ENCODE results near the gene CHAF1A.

DNA sequence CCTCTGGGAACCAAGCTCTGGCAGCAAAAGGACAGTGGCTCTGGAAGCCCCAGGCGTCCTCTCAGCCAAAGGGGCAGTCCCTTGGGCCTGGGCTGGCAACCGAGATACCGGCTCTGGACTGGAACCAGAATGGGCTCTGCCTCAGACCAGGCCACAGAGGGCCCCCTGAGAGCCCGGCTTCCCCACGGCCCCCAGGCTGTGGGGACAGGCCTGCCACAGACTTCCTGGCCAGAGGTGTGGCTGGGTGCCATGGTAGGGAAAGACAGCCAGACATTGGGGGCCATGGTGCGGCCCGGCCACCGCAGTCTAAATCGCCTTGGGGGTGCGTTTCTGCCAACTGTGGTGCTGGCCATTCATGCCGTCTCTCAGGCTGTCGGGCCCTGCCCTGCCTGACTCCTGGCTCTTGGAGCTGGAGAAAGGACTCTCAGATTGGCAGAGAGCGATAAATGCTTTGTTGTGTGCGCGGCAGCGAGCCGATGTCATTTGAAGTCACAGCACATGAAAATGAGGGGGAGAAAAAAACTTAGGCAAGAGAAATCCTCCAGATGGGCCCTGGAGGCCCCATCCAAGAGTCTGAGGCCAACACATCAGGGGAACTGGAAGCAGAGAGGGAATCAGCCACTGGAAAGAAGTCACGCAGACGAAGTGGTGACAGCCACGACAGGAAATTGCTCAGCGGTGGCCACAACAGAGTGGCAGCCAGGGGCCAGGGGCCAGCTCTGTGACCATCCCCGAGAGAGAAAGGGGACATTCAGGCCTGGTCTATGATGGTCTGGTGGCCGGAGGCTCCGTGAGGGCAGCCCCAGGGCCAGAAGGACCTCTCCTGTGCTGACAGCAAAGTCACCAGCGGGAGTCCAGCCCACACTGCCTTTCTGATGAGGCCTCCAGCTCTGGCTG, 28.6 kb upstream of the CHAF1A start:
- no peak for TF ChIP-seq POLR2A (IDR thresholded peaks at IDR 0.05)
- TF ChIP-seq POLR2AphosphoS5 (IDR thresholded peaks at IDR 0.05), result no peak
- TF ChIP-seq, protein P1, sequence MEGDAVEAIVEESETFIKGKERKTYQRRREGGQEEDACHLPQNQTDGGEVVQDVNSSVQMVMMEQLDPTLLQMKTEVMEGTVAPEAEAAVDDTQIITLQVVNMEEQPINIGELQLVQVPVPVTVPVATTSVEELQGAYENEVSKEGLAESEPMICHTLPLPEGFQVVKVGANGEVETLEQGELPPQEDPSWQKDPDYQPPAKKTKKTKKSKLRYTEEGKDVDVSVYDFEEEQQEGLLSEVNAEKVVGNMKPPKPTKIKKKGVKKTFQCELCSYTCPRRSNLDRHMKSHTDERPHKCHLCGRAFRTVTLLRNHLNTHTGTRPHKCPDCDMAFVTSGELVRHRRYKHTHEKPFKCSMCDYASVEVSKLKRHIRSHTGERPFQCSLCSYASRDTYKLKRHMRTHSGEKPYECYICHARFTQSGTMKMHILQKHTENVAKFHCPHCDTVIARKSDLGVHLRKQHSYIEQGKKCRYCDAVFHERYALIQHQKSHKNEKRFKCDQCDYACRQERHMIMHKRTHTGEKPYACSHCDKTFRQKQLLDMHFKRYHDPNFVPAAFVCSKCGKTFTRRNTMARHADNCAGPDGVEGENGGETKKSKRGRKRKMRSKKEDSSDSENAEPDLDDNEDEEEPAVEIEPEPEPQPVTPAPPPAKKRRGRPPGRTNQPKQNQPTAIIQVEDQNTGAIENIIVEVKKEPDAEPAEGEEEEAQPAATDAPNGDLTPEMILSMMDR (IDR thresholded peaks at IDR 0.05), result no peak

Data from breast epithelium (tissue), 3 donors.